Activated naive CD8-positive, alpha-beta T cell treated with anti-CD3 and anti-CD28 coated beads, Interleukin-2, amount 10 ng/mL, durations not matched to agents 7 days and 5 days (primary cell): ENCODE measurements around the gene GGTA1. TPM values are rescaled to one million over a fixed set of nuclear protein-coding genes. Genes with fewer than 3 reads are reported as not detected.

Source experiments
- ATAC-seq: fragments of 150-1000 bp; cut with Tn5 transposase; one replicate; pipeline ENCODE4 v1.10.0; 2021; ENCODE audit warnings: low read depth, moderate library complexity
- POLR2A ChIA-PET: fragments of 350-600 bp; sonication (Branson Sonifier 250); formaldehyde crosslinking; loops from one replicate; lab custom pipeline; 2021; ENCODE audit warnings: antibody characterized with exemption; lab: Charles Lee
- DNase-seq: peaks from one replicate; pipeline ENCODE4 v3.0.0; 2021
- H3K27ac Mint-ChIP-seq: one replicate; pipeline ENCODE4 v1.8.0; 2022; ENCODE audit warnings: mild to moderate bottlenecking, mixed read lengths
- H3K27me3 Mint-ChIP-seq: one replicate; pipeline ENCODE4 v1.8.0; 2022; ENCODE audit warnings: mild to moderate bottlenecking, moderate library complexity, mixed read lengths
- H3K36me3 Mint-ChIP-seq: one replicate; pipeline ENCODE4 v1.8.0; 2021; ENCODE audit warnings: mild to moderate bottlenecking, mixed read lengths
- H3K4me1 Mint-ChIP-seq: one replicate; pipeline ENCODE4 v1.8.0; 2021; ENCODE audit warnings: mixed read lengths
- H3K4me3 Mint-ChIP-seq: one replicate; pipeline ENCODE4 v1.8.0; 2022; ENCODE audit warnings: mild to moderate bottlenecking, moderate library complexity, mixed read lengths
- H3K9me3 Mint-ChIP-seq: one replicate; pipeline ENCODE4 v1.8.0; 2021; ENCODE audit warnings: mixed read lengths
- total RNA-seq, 2 experiments: library from RNA; stranded (reverse); gene quantifications; one replicate each; pipeline ENCODE4 v1.2.3, GENCODE V29; 2021

The GGTA1 gene
- total RNA-seq, 2 experiments from 2014 or later: not detected

- Mint-ChIP-seq H3K9me3 (no peaks in the 10 kb centered on the region), H3K27ac (no peak overlapping the region), H3K27me3 (peaks cover 8% of the 10 kb centered on the region), H3K4me3 (no peak overlapping the region), H3K4me1 (no peaks in the 10 kb centered on the region), H3K36me3 (no peaks in the 10 kb centered on the region)
- DNase-seq: no peak
- ATAC-seq: no peak
- POLR2A ChIA-PET: interaction anchor here (0.6 kb wide), 1 partner anchor 615 kb away, joined by 4 read pairs; no protein-coding TSS in a partner anchor
Observed at GRCh38 chr9:121489344-121489743, 10.3 kb downstream of the GGTA1 start.

- POLR2A ChIA-PET: no interaction called here
- Mint-ChIP-seq H3K4me1 (no peaks in the 10 kb centered on the region), H3K9me3 (no peaks in the 10 kb centered on the region), H3K27me3 (peaks cover 9% of the 10 kb centered on the region), H3K27ac (no peak overlapping the region), H3K36me3 (no peaks in the 10 kb centered on the region), H3K4me3 (no peak overlapping the region)
- DNase-seq: no peak
- no peak for ATAC-seq
Observed at GRCh38 chr9:121486043-121486442, 13.6 kb downstream of the GGTA1 start.

- H3K27me3 Mint-ChIP-seq: peaks cover 9% of the 10 kb centered on the region
- H3K27ac Mint-ChIP-seq: no peak overlapping the region
- no peaks in the 10 kb centered on the region for H3K9me3 Mint-ChIP-seq
- H3K4me1 Mint-ChIP-seq: no peaks in the 10 kb centered on the region
- no peak overlapping the region for H3K4me3 Mint-ChIP-seq
- POLR2A ChIA-PET: no interaction called here
- ATAC-seq: no peak
- H3K36me3 Mint-ChIP-seq: no peaks in the 10 kb centered on the region
- no peak for DNase-seq
Observed at GRCh38 chr9:121485623-121486022, 14.0 kb downstream of the GGTA1 start.

- Mint-ChIP-seq H3K9me3 (no peaks in the 10 kb centered on the region), H3K36me3 (no peaks in the 10 kb centered on the region), H3K27ac (no peak overlapping the region), H3K27me3 (peaks cover 9% of the 10 kb centered on the region), H3K4me3 (no peak overlapping the region), H3K4me1 (no peaks in the 10 kb centered on the region)
- no peak for ATAC-seq
- no peak for DNase-seq
- POLR2A ChIA-PET: no interaction called here
Observed at GRCh38 chr9:121484651-121485446, 14.8 kb downstream of the GGTA1 start.

GRCh38 chr9:121483473-121484031, 16.1 kb downstream of the GGTA1 start:
- H3K4me3 Mint-ChIP-seq: no peak overlapping the region
- POLR2A ChIA-PET: no interaction called here
- ATAC-seq: no peak
- no peaks in the 10 kb centered on the region for H3K36me3 Mint-ChIP-seq
- peaks cover 5% of the 10 kb centered on the region for H3K27me3 Mint-ChIP-seq
- H3K4me1 Mint-ChIP-seq: no peaks in the 10 kb centered on the region
- no peaks in the 10 kb centered on the region for H3K9me3 Mint-ChIP-seq
- DNase-seq: no peak
- no peak overlapping the region for H3K27ac Mint-ChIP-seq

- DNase-seq: no peak
- Mint-ChIP-seq H3K27ac (no peak overlapping the region), H3K36me3 (no peaks in the 10 kb centered on the region), H3K4me3 (no peak overlapping the region), H3K9me3 (no peaks in the 10 kb centered on the region), H3K27me3 (peaks cover 5% of the 10 kb centered on the region), H3K4me1 (no peaks in the 10 kb centered on the region)
- POLR2A ChIA-PET: no interaction called here
- ATAC-seq: no peak
Observed at GRCh38 chr9:121483049-121483448, 16.6 kb downstream of the GGTA1 start.

GRCh38 chr9:121478816-121479676, 20.6 kb downstream of the GGTA1 start:
- POLR2A ChIA-PET: no interaction called here
- Mint-ChIP-seq H3K4me3 (no peak overlapping the region), H3K36me3 (no peaks in the 10 kb centered on the region), H3K27ac (no peak overlapping the region), H3K27me3 (peaks cover 14% of the 10 kb centered on the region), H3K9me3 (no peaks in the 10 kb centered on the region), H3K4me1 (no peaks in the 10 kb centered on the region)
- ATAC-seq (no peak), DNase-seq (no peak)

- Mint-ChIP-seq H3K4me3 (no peak overlapping the region), H3K27ac (no peak overlapping the region), H3K27me3 (peaks cover 24% of the 10 kb centered on the region), H3K9me3 (no peaks in the 10 kb centered on the region), H3K36me3 (no peaks in the 10 kb centered on the region), H3K4me1 (no peaks in the 10 kb centered on the region)
- DNase-seq (no peak), ATAC-seq (no peak)
- POLR2A ChIA-PET: no interaction called here
Observed at GRCh38 chr9:121476156-121476555, 23.5 kb downstream of the GGTA1 start.

- DNase-seq: no peak
- Mint-ChIP-seq H3K27me3 (peaks cover 31% of the 10 kb centered on the region), H3K4me1 (no peaks in the 10 kb centered on the region), H3K4me3 (no peak overlapping the region), H3K9me3 (no peaks in the 10 kb centered on the region), H3K27ac (no peak overlapping the region), H3K36me3 (no peaks in the 10 kb centered on the region)
- POLR2A ChIA-PET: no interaction called here
- no peak for ATAC-seq
Observed at GRCh38 chr9:121474231-121474947, 25.3 kb downstream of the GGTA1 start.

GRCh38 chr9:121473229-121473628, 26.4 kb downstream of the GGTA1 start:
- H3K27ac Mint-ChIP-seq: no peak overlapping the region
- ATAC-seq: no peak
- no peaks in the 10 kb centered on the region for H3K36me3 Mint-ChIP-seq
- no peak for DNase-seq
- H3K4me3 Mint-ChIP-seq: no peak overlapping the region
- no peaks in the 10 kb centered on the region for H3K9me3 Mint-ChIP-seq
- H3K27me3 Mint-ChIP-seq: peaks cover 31% of the 10 kb centered on the region
- no peaks in the 10 kb centered on the region for H3K4me1 Mint-ChIP-seq
- POLR2A ChIA-PET: no interaction called here

GRCh38 chr9:121472446-121472845, 27.2 kb downstream of the GGTA1 start:
- no peaks in the 10 kb centered on the region for H3K36me3 Mint-ChIP-seq
- no peaks in the 10 kb centered on the region for H3K9me3 Mint-ChIP-seq
- peaks cover 28% of the 10 kb centered on the region for H3K27me3 Mint-ChIP-seq
- ATAC-seq: no peak
- H3K4me1 Mint-ChIP-seq: no peaks in the 10 kb centered on the region
- H3K4me3 Mint-ChIP-seq: no peak overlapping the region
- POLR2A ChIA-PET: no interaction called here
- DNase-seq: no peak
- no peak overlapping the region for H3K27ac Mint-ChIP-seq

GRCh38 chr9:121466142-121466541, 33.5 kb downstream of the GGTA1 start:
- DNase-seq (no peak), ATAC-seq (no peak)
- Mint-ChIP-seq H3K27ac (no peak overlapping the region), H3K27me3 (peaks cover 18% of the 10 kb centered on the region), H3K4me3 (no peak overlapping the region), H3K36me3 (no peaks in the 10 kb centered on the region), H3K4me1 (peaks cover 4% of the 10 kb centered on the region), H3K9me3 (no peaks in the 10 kb centered on the region)
- POLR2A ChIA-PET: no interaction called here

- ATAC-seq (no peak), DNase-seq (no peak)
- Mint-ChIP-seq H3K9me3 (no peaks in the 10 kb centered on the region), H3K36me3 (no peaks in the 10 kb centered on the region), H3K27me3 (peaks cover 18% of the 10 kb centered on the region), H3K27ac (no peak overlapping the region), H3K4me3 (no peak overlapping the region), H3K4me1 (peaks cover 4% of the 10 kb centered on the region)
- POLR2A ChIA-PET: no interaction called here
Observed at GRCh38 chr9:121464968-121465367, 34.7 kb downstream of the GGTA1 start.
